Stimulated activated CD4-positive, alpha-beta T cell treated with anti-CD3 and anti-CD28 coated beads, Interleukin-4, amount 100 ng/mL, for 1 hour (primary cell): ENCODE measurements around the gene ADAM17.
A peak's percentile ranks its signal among the peaks of the same experiment; 100 is the strongest.
"Not testable (repeated sequence)": the region's sequence is repeated elsewhere in the genome, so short reads cannot be mapped to it uniquely, and the experiment has no call there.

ENCODE experiments used
- DNase-seq: peaks from one replicate; pipeline ENCODE4 v3.0.0-alpha.2; 2020

Gene ADAM17

DNA sequence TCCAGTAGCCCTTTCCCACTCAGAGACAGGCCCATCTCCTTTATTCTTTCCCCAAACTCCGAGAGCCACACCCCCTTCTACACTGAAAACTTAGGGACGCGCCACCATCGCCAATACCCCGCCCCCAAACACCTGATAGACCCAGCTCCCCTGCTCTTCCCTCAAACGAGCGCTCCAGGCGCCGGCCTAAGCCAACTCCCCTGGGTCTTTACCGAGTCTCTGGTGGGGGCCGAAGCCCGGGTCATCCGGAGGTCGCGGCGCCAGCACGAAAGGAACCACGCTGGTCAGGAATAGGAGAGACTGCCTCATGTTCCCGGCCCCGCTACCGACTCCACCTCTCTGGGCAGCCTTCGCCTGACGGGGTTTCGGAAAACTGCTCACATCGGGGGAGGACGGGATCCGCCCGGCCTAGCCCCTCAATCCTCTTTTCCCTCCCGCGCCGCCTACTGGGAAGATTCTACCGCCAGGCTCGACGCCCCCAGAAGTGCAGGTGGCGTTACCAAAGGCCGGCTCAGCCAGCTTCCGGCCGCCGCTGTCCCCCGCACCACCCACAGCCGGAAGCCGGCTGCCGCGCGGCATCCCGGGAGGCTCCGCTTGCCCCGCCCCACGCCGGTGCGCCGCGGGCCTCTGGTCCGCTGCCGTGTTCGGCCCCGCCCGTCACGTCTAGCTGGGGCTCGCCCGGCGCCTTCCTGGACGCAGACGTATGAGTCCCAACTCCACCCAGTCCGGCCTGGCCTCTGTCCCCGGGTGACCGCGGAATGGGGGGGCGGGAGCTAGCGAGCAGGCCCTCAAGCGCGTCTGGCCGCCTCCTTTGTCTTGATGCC lies at the start of gene ADAM17:
TSS of gene ADAM17 (minus strand) at position 534 of the 824 bp plus-strand sequence. CDS start at position 309, 225 bp downstream.
- peak; percentile 83 for DNase-seq

DNA sequence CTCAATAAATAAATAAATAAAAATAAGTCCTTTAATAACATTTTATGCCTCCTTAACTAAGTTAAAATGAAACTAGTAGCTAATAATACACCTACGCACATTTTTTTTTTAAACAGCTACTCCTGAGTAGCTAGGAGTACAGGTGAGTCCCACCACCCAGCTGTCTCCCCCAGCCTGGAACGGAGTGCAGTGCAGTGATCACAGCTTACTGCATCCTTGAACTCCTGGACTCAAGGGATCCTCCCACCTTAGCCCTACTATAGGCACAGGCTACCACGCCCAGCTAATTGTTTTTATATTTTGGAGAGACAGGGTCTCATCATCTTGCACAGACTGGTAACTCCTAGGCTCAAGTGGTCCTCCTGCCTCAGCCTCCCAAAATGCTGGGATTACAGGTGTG lies 46.8 kb upstream of the ADAM17 start:
- DNase-seq: no peak

DNA sequence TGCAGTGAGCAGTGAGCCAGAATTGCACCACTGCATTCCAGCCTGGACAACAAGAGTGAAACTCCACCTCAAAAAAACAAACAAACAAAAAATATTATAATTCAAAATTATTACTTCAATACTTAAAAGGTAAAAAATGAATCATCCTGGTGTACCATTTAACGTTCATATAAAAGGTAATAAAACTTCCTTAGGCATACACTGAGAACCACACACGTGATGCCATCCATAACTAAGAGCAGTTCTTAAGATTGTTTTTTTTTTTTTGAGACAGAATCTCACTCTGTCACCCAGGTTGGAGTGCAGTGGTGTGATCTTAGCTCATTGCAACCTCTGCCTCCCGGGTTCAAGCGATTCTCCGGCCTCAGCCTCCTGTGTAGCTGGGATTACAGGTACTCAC lies 45.8 kb upstream of the ADAM17 start:
- DNase-seq: no peak

DNA sequence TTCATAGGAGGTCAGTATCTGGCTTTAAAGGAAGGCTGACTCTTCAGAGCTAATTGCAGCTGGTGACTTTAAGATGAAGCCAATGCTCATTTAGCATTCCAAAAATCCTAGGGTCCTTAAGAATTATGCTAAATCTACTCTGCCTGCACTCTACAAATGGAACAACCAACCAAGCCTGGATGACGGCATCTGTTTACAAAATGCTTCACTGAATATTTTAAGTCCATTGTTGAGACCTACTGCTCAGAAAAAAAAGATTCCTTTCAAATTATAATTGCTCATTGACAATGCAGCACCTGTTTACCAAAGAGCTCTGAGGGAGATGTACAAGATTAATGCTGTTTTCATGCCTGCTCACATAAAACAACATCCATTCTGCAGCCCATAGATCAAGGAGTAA lies 43.8 kb upstream of the ADAM17 start:
- no peak for DNase-seq

GRCh38 chr2:9596621-9597311 lies 41.1 kb upstream of the ADAM17 start:
- no peak for DNase-seq

GRCh38 chr2:9595746-9596145 lies 40.1 kb upstream of the ADAM17 start:
- no peak for DNase-seq

DNA sequence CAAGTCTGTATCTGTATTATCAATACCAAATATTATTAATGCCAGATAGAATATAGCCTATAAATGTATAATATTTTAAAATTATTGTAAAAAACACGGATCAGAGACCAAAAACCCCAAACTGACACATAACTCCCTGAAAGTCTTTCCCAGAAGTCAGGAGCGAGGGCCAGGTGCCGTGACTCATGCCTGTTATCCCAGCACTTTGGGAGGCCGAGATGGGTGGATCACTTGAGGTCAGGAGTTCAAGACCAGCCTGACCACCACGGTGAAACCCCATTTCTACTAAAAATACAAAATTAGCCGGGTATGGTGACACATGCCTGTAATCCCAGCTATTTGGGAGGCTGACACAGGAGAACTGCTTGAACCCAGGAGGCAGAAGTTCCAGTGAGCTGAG lies 39.6 kb upstream of the ADAM17 start:
- not testable (repeated sequence) for DNase-seq

DNA sequence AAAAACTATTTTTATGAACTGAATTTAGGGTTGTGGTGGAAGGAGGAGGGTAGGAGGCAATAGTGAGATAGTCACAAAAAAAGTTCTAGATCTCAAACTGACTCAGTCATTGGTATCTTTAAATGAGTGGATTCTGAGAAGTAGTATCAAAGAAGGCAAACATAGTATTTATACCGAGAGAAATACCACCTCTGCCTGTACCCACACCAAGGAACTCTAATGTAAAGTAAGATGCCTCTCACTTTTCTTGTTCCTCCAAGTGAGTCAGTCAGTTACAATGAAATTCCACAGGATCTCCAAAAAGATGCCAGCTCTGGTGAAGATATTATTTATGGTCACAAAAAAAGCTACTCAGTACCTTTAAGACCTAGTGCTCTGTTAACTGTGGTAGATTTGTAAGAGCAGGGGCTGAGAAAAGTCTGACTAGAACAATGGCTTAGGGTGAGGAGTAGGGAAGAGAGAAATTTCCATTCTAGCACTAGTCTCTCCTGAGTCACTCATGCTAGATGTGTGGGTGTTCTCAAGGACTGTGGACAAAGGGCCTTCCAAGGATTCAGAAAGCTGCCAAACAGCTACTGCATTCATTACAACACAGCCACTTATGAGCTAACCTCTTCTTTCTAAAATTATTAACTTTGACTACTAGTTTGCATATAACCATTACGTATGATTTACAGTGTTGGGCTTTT lies 38.9 kb upstream of the ADAM17 start:
- no peak for DNase-seq

DNA sequence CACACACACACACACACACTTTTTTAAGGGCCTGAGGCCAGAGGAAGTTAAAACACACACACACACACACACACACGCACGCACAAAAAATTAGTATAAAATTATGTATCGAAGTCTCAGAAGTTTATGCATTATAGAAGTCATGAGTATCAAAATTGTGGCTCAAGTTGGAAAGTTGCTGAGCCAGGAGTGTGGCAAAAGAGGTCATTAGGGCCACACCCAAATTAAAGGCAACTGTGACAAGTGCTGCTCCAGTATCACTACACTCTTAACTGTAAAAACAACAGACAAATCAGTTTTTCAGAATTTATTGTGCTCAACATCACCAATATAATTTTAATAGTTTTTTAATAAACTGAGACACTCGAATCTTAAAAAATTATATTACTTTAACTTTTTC lies 38.3 kb upstream of the ADAM17 start:
- no peak for DNase-seq

DNA sequence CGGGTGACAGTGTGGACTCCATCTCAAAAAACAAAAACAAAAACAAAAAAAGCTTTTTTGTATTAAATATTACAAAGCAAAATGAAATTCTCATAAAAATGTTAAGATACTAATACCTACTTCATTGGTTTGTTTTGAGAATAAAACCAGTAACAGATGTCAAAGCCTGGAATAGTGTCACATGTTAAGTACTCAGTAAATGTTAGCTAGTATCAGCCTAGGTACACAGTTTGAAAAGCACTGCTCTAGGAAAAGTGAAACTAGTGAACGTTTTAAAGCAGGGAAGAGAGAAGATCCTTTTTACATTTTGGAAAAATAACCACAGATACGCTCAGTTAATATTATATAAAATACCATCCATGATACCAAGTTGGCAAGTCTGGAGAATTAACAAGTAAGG lies 37.1 kb upstream of the ADAM17 start:
- no peak for DNase-seq

DNA sequence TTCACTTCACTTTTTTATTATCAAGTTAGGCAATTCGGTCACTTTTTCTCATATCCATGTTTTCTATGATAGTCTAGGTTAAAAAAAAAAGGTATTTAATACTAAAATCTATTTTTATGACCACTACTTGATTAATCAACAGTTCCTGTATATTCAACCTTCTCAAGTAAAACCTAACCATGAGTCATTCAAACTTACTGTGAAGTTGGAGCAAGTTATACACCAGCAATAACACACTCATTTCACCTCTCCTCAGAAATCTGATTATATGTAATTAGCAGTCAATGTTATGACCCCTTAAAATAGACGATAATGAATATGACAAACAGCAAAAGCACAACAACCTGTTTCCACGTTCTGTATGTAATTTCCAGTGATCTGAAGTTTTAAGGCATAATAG lies 35.0 kb upstream of the ADAM17 start:
- DNase-seq: no peak

DNA sequence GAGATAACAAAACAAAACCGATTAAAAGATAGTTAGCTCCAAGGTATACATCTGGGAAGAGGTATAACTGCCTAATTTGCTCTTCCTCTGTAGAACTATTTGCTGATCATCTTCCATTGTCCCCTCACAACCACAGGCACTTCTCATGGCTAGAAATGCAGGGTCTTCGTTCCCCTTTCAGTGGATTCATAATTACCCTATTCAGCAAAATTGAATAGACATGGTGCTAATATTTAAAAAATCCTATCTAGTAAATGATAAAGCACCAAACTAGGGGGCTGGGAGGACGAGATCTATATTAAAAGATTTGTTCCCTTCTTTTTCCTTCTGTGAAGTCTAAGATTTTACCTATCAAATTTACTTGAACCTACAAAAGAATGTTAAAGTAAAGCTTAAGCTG lies 30.8 kb upstream of the ADAM17 start:
- no peak for DNase-seq

- DNase-seq: no peak
These were observed 29.9 kb upstream of the ADAM17 start for GRCh38 chr2:9585486-9585885.

DNA sequence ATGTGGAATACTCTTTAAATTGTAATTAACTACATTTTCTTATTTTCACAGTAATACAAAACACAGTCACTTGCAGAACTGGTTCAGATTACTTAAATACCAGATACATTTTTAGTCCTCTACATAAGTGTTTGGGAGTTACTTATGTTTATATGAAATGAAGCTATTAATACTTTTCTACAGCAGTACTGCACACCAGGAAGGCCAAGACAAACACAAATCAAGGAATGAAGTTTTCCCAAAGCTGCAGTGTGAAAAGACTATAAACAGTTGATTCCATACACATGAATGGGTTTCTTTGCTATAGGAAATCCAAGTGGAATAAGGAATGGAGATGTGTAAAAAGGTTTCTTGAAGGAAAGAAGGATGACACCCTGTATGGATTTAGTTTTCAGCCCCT lies 29.3 kb upstream of the ADAM17 start:
- DNase-seq: not testable (repeated sequence)

GRCh38 chr2:9582624-9583023 lies 27.0 kb upstream of the ADAM17 start:
- no peak for DNase-seq

DNA sequence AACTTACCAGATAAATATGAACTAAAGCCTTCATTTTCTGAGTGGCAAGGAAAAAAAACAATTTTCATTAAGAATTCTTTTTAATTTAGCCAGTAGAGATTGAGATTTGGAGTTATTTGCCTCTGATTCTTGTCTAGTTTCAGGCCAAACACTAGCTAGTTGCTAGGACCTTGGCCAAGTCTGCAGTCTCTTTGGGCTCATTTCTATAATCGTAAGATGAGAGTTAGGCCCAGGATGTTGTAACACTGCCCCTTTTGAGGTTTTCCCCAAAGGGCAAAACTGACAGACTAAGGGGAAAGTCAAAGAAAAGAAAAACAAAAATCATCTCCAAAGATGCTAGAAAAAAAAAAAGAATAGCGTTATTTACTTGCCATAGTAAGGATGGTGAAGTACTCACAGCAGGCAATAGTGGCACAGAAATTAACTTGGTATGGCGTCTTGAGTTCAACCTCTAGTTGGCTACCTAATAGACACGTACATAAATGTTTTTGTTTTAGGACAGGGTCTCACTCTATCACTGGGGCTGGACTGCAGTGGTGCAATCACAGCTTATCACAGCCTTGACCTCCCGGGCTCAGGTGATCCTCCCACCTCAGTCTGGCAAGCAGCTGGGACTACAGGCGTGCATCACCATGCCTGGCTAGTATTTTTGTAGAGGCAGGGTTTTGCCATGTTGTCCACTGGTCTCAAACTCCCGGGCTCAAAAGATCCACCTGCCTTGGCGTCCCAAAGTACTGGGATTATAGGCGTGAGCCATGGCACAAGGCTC lies 23.0 kb upstream of the ADAM17 start:
- DNase-seq: no peak

GRCh38 chr2:9574331-9574730 lies 18.7 kb upstream of the ADAM17 start:
- DNase-seq: no peak

- DNase-seq: no peak
These were observed 18.2 kb upstream of the ADAM17 start for GRCh38 chr2:9573840-9574239.

- no peak for DNase-seq
These were observed 17.5 kb upstream of the ADAM17 start for GRCh38 chr2:9573013-9573720.

DNA sequence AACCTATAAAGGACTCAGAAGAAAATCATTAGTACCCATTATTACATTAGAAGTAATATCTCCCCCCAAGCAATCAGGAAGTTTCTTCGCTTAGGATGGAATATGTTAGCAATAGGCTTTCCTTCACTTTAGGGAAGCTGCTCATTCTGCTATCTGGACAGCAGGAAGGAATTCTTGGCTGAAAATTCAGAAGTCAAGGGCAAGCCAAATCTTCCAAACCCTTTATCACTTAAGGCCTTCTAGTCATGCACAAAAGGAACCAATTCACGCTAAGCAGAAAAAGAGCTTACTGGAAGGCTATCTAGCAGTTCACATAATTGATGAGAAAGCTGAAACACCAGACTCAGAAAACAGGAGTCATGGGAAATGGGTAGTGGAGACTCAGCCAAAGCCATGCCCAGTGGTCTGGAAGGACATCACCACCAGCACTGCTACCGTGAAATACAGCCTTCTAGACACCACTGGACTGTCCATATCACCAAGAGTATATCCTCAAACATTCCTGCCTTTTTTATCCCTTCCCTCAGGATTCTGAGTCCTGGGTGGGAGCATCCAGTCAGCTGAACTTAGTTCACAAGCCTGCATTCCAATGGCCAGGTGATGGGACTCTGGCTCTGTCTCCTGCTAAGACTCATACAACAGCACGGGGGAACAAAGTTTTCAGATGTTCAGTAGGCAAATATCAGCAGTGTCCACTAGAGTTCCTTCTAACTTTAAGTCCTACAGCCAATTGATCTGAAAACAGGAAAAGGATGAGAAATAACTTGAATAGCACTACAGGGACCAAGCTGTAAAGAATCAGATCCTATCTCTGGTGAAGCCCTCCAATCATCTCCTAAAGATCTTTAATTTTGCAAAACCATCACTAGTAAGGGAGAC lies 14.8 kb upstream of the ADAM17 start:
- no peak for DNase-seq

- DNase-seq: no peak
These were observed 10.0 kb upstream of the ADAM17 start for GRCh38 chr2:9565436-9566153.
